GM21723 (cell line): ENCODE results near the gene CTSW.
"Not testable (repeated sequence)": the region's sequence is repeated elsewhere in the genome, so short reads cannot be mapped to it uniquely, and the experiment has no call there.

Experiments
- ATAC-seq: cut with Tn5 transposase; IDR thresholded peaks from one replicate; pipeline ENCODE4 v1.9.1; 2021; ENCODE audit warnings: mild to moderate bottlenecking, moderate library complexity; ENCODE audit not compliant: unreplicated experiment

Gene CTSW

DNA sequence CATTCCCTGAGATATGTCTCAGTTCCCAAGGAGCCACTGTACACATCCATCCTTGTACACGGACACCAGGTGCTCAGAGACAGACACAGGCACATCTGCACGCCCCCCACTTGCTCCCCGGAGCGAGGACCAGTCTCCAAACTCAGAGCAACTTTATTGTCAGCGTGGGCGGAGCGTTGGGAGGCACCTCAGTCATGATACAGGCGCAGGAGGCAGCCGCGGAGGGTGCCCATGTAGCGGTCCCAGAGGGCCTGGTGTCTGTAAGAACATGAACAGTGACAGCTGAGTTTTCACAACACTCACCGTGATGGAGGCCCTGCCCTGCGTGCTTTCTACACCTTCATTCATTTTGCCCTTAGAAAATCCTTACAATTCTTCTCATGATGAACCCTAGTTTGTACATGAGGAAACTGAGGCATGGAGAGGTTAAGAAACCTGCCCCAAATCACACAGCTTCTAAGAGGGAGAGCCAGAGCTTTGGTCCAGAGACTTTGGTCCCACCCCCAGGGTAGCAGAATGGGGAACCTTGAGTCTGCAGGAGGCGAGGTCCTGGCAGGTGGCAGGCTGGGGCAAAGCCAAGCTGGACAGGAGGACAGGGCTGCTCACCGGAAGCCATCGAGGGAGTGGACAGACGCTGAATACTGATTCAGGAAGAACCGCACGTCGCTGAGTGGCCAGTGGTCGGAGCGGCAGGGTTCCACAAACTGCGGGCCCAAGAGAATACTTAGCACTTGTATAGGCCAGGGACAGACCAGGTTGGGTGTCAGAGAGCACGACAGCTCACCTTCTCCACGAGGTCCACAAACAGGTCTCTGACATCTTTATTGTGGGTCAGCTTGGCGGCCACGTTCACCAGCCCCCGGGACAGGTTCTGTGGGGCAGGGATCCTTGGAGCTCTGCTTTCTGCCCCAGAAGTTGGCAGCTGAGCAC lies 4.4 kb downstream of the CTSW start:
- ATAC-seq, result no peak

DNA sequence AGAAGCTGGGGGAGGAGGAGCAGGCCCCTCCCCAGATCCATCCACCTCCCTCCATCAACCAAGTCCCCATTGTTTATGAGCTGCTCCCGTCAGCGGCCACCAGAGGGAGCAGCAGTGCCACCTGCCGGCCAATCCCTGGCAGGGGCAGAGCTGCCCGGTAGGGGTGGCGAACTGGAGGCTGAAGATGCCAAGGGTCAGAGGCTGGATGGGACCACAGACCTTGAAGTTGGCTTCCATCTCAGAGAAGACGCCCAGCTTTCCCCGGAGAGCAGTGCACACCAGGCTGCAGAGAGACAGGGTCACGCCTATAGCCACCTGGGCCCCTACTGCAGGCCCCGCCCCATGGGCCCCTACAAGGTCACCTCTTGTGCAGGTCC lies 5.1 kb downstream of the CTSW start:
- no peak for ATAC-seq

DNA sequence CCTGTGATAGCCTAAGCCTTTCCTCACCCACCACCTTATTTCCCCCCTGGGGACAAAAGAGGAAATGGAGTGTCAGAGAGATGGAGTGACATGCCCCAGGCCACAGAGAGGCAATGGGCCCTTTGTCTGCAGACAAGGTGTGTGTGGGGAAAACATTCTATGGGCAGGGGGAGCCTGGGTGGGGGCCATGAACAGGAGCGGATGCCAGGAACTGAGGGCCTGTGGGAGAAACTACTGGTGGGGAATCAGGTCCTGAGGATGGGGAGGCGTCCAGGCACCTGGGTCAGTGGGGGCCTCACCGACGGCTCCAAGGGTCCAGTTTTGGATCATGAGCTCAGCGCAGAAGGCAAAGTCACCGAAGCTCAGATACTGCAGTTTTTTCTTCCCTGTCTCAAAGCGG lies 5.6 kb downstream of the CTSW start:
- ATAC-seq, result no peak

DNA sequence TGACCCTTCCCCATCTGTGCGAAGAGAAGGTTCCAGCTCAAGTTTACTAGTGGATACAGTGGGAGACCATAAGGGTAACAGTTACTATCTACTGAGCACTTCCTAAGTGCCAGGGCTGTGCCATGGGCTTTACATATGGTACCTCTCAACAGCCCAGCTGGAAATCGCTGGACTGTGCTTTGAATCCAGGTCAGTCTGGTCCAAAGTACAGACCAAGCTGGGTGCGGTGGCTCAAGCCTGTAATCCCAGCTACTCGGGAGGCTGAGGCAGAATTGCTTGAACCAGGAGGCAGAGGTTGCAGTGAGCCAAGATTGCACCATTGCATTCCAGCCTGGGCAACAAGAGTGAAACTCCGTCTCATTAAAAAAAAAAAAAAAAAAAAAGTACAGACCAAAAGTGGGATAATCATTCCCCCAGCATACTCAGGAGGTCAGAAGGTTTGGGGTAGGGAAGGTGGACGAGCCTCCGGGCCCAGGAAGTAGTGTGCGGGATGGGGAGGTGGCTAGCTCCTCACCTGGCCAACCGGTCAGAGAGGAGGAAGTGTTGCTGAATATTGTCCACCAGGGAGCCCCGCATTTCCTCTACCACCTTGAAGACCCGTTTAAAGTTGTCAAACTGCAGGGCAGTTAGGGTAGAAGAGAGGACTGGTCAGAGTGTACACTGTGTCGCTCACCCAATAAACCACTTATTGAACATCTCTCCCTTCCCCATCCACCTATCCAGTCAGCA lies 6.3 kb downstream of the CTSW start:
- no peak for ATAC-seq

DNA sequence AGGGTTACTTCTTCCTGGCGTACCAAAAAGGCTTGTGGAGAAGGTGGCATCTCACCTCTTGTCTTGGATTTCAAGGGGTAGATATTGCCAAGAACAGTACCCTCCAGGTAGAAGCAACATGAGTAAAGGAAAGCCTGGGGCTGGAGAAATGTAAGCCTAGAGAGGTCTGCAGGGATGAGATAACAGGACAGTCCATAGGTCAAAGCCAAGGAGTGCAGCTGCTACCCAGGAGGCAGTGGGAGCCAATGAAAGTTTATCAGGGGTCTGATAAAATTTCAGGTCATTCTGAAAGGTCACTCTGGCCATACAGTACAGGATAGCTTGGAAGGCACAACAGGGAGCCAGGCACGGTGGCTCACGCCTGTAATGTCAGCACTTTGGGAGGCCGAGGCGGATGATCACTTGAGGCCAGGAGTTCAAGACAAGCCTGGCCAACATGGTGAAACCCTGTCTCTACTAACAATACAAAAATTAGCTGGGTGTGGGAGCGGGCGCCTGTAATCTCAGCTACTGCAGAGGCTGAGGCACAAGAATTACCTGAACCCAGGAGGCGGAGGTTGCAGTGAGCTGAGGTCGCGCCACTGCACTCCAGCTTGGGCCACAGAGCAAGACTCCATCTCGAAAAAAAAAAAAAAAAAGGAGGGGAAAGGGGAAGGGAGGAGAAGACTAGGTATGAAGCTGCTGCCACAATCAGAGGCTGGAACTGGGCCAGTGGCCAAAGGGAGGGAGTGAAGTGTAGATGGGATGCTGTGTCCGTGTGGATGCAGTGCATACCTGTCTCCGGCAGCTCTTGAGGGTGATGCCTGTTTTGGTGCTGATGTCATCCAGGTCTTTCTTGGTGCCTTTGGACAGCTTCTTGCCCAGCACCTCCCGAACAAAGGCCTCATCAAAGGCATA lies 7.4 kb downstream of the CTSW start:
- ATAC-seq, result no peak

DNA sequence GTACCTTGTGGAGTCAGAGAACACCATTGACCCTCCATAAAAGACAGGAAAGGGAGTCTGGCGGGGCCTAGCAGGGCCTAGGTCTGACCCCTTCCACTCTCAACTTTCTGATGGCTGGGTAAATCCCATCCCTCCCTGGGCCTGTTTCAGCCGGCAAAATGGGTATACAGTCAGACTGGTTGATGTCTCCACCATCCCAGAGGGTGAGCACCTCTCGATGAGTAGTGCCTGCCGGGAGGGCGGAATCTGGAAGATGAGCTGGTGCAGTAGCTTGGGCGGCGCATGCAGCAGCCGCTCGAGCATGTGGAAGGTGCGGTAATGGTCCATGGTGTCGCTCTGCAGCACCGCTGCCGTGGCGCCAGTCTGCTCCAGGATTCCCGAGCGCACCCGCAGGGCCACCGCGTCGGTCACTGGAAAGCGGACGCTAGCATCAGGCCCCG lies 8.1 kb downstream of the CTSW start:
- ATAC-seq, result peak; percentile 4

DNA sequence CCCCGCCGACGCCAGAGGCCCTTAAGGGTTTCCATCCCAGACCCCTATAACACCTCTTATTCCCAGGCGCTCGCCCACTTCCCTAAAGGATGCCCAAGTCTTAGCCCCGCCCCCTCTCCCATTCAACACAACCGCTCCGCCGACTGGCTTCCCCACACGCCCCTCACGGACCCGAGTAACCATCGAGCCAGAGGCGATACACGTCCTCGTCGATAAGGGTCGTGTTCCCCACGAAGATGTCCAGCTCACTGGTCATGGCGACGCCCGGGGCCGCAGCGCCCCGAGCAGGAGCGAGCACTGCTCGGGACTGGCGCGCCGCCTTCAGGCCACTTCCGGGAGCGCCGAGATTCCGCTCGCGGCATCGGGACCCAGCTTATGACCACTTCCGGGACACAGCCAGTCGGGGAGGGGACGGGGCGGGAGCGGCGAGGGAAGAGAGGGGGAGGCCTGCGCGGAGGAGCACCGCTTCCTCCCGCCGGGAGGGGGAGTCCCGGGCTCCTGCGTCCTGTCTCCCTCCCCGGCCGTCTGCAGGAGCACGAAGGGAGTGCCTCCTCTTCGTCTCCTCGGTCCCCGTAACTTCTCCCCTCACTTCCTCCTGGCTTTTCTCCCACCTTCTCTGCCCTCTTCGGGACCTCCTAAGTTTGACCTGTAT lies 8.7 kb downstream of the CTSW start, which contains the start of gene FIBP:
FIBP (minus strand) TSS at position 309 of the 652 bp plus-strand sequence; CDS start at position 256, 53 bp downstream.
- peak; percentile 48 for ATAC-seq

DNA sequence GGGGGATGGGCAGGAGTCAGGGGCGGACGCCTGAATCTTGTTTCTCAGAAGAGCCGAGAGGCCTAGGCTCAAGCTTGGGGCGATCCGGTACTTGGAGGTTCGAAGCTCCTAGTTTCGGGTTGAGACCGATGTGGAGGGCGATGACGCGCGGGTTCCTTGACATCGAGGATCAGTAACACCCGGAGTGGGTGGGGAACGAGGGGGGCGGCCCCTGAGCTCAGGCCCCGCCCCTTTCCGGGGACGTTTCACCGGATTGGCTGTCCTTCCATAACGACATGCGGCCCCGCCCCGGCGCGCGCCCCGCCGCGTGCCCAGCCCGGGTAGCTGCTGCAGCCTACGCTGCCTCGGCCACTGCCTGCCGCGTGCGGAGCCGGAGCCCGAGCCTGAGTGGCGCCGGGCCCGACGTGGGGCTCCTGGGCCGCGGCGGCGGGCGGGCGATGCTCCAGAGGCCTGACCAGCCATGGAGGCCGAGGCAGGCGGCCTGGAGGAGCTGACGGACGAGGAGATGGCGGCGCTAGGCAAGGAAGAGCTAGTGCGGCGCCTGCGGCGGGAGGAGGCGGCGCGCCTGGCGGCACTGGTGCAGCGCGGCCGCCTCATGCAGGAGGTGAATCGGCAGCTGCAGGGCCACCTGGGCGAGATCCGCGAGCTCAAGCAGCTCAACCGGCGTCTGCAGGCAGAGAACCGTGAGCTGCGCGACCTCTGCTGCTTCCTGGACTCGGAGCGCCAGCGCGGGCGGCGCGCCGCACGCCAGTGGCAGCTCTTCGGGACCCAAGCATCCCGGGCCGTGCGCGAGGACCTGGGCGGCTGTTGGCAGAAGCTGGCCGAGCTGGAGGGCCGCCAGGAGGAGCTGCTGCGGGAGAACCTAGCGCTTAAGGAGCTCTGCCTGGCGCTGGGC lies 10.9 kb downstream of the CTSW start, which contains the start of gene CCDC85B:
CCDC85B (plus strand) TSS at position 350 of the 895 bp plus-strand sequence; CDS start at position 461, 111 bp downstream.
- peak; percentile 46 for ATAC-seq

DNA sequence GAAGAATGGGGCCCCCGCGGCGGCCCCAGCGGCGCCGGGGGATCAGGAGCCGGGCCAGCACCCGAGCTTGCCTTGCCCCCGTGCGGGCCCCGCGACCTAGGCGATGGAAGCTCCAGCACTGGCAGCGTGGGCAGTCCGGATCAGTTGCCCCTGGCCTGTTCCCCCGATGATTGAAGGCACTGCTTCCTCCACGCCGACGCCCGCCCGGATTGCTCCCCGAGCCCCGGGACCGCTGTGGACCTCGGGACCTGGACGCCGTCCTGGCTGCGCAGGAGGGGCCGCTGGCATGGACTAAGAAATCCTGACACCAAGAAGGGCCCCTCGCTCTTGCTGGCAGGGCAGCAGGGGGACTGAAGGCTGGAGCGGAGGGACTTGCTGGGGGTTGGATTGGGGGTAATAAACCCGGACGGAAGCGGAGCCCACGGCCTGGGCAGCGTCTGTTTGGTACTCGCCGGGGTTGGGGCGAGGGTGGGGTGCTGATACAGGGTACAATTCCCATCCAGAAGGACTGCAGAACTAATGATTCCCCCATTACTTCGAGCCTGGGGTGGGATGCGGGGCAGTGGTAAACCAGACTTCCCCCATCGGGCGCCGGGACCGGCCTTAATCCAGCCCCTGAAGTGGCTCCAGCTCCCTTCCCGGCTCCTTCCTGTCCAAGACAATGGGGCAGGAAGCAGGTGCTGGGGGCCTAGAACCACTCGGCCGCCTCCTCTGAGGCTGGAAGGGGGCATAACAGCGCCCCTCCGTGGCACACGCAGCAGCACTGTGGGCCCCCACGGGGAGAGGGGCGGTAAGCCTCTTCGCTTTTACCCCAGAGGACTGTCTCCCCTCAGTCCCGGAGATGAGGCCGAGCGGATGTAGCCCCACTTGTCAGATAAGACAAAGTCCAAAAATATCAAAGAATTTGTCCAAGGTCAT lies 11.8 kb downstream of the CTSW start:
- ATAC-seq, result no peak

DNA sequence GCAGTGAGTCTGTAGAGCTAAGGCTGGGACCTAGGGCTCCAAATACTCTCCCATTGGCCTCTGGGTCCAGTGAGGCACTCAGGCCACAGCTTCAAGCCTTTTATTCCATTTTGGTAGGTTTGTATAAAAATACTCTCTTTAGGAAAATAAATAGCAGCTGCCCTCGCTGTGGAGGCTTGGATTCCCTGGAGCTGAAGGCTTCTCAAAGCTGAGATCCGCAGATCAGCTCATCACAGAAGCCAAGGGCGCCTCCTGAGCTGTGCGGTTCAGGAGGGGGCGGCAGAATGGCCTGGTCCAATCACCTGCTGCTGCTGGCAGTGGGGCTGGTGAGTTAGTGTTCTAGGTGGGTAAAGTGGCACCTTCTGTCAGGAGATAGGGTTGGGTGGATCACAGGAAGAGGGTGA lies 12.5 kb downstream of the CTSW start:
- not testable (repeated sequence) for ATAC-seq

DNA sequence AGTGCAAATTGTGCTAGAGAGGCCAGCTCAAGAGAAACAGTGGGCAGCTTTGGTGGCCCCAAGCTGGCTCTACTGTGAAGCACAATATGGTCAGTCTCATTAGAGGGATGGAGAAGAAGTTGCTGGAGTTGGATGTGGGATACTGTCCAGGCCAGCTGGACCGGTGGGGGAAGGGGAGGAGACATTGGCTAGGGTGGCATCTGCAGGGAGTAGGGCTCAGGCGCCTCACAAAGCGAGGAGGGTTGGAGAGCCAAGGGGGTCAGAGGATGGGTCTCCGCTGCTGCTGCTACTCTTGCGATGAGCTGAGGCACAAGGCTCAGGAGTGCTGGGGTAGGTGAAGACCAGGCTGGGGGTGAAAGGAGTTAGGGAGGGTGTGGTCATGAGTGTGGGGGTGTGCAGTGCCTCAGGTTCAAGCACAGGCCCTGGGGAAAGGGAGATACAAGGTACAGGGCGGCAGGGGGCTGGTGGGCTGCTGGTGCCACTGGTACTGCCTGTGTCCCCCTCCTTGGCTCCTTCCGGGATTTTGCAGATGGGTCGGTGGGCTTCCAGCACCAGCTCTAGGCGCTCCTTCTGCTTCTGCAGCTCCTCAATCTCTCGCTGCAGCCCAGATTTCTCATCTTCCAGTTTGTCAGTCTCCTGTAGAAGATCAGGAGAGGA lies 13.2 kb downstream of the CTSW start:
- ATAC-seq, result no peak

DNA sequence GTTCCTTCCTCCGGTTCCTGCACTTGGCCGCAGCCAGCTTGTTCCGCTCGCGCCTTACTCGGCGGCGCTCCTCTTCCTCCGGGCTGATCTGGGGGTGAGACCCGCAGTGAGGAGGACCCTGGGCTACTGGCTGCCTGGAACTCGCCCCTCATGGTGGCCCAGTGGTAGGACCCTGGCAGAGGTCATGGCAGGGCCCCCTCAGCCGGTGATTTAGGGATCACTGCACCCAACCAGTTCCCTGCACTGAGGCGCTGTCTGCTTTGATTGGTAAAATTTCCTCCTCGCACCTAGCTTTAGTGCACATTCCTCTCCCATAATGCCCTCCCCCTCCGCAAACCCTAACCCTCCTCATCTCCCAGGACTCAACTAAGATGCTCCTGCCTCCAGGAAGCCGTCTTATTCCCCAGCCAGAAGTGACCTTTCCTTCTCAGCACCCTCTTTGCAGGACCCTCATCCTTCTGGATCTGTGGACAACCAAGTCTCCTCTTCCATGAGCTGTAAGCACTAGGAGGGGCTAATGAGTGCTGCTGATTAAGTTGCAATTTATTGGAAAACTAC lies 14.5 kb downstream of the CTSW start:
- no peak for ATAC-seq

DNA sequence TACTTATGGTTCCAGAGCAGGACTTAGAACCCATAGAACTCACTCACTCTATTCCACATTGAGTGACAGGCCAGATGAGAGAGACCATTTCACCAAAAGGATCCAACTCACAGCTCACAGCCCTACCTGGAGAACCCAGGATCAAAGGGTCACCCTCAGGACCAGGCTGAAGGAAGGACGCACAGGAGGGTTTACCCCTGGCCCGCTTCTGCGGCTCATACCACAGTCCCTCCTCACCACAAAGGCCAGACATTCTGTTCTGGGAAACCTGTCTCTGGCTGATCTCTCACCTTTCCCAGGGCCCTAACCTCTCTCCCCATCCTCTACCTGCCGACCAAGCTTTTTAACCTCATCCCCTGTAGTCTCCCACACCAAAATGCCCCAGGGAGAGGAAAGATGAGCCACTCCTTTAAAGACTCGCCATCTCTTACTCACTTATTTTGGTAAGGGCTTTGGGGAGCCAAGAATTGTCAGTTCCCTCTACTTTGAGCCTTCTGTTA lies 15.9 kb downstream of the CTSW start:
- no peak for ATAC-seq

DNA sequence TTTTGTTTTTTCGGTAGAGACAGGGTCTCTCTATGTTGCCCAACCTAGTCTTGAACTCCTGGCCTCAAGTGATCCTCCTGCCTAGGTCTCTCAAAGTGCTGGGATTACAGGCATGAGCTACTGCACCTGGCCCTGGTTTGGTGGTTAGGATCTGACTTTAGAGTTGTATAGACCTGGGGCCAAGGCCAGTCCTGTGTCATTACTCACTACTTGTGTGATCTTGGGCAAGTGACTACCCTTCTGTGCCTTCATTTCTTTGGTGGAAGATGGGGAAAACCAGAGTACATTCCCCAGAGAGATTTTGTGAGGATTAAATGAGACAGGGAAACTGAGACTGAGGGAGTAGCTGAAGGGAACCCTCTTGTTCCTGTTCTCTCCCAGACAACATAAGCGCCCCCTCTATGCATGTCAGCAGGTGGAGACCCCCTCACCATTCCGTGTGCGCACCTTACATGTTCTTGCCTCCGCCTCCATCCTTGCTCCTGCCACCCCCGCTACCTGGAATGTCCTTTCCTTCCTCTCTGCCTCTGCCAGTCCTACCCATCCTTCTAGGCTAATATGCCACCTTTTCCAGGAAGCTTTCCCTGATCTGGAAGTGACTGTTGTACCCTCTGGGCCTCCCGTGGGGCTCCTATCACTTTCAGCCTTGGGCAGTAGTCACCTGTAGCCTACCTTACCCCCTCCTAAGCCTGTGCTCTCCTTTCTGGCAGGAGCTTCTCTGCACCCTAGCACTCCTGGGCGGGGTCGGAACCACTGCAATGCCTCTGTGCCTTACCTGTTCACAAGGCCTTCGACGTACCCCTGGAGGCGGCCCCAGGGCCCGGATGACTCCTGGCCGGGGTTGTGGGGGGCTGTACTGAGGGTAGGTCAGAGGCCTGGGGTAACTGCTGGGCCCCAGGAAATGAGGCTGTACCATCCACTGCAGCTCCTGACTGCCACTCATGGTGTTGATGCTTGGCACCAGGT lies 16.7 kb downstream of the CTSW start:
- ATAC-seq, result no peak

DNA sequence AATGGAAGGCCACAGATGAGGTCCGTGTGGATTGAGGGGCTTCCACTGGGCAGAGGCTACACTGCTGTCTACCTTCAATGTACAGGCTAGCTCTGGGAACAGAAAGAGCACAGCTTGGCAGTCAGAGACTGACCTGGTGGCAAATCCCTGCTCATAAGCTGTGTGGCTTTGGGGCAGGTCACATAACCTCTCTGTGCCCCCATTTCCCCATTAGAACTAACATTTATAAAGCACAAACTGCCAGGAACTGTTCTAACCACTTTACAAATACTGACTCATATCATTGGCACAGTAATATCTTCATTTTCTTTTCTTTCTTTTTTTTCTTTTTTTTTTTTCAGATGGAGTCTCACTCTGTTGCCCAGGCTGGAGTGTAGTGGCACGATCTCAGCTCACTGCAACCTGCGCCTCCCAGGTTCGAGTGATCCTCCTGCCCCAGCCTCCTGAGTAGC lies 17.4 kb downstream of the CTSW start:
- ATAC-seq, result no peak
